Epithelial cell of proximal tubule (primary cell): ENCODE measurements around the gene HEATR1. TPM values are rescaled to one million over a fixed set of nuclear protein-coding genes. Genes with fewer than 3 reads are reported as not detected.

Experiments used
- DNase-seq: peaks from one replicate; pipeline ENCODE4 v3.0.0-alpha.2; 2011; ENCODE audit warnings: low read depth
- H3K4me3 ChIP-seq: 2 replicates; pipeline ENCODE4 v1.5.1; 2011; ENCODE audit warnings: low read depth, mild to moderate bottlenecking, low read length
- total RNA-seq: library from RNA; depleted of rRNA; stranded (reverse); fragments of >200 nt; gene quantifications from 2 replicates; pipeline ENCODE4 v1.2.3, GENCODE V29; 2015
- TF ChIP-seq, protein P1 (sequence below): conservative IDR thresholded peaks from 2 replicates; pipeline ENCODE4 v1.5.1; 2012; ENCODE audit warnings: low read depth, mild to moderate bottlenecking, low read length

The HEATR1 gene
- total RNA-seq, 1 donor from 2014 or later: 34.9 TPM

DNA sequence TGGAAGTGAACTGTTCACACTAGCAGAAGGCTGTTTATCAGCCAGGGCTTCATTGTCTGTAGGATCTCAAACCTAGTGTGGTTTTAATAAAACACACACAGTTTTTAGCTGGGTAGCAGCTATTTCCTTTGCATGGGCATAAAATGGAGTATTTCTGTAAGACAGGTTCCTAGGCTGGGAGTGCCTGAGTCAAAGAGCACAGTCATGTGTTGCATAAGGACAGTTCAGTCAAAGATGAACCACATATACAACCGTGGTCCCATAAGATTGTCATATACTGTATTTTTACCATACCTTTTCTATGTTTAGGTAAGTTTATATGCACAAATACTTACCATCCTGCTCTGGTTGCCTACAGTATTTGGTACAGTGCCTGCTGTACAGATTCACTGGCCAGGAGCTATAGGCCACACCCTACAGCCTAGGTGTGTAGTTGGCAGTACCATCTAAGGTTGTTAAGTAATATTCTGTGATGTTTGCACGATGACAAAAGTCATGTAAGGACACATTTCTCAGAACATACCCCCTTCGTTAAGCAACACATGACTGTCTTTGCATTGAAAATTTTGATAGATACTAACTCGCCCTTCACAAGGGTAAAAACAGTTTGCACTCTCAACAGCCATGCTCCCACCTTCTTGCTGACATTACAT lies 63.4 kb downstream of the HEATR1 start:
- TF ChIP-seq, protein P1, sequence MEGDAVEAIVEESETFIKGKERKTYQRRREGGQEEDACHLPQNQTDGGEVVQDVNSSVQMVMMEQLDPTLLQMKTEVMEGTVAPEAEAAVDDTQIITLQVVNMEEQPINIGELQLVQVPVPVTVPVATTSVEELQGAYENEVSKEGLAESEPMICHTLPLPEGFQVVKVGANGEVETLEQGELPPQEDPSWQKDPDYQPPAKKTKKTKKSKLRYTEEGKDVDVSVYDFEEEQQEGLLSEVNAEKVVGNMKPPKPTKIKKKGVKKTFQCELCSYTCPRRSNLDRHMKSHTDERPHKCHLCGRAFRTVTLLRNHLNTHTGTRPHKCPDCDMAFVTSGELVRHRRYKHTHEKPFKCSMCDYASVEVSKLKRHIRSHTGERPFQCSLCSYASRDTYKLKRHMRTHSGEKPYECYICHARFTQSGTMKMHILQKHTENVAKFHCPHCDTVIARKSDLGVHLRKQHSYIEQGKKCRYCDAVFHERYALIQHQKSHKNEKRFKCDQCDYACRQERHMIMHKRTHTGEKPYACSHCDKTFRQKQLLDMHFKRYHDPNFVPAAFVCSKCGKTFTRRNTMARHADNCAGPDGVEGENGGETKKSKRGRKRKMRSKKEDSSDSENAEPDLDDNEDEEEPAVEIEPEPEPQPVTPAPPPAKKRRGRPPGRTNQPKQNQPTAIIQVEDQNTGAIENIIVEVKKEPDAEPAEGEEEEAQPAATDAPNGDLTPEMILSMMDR: no peak
- no peak overlapping the region for H3K4me3 ChIP-seq
- no peak for DNase-seq

DNA sequence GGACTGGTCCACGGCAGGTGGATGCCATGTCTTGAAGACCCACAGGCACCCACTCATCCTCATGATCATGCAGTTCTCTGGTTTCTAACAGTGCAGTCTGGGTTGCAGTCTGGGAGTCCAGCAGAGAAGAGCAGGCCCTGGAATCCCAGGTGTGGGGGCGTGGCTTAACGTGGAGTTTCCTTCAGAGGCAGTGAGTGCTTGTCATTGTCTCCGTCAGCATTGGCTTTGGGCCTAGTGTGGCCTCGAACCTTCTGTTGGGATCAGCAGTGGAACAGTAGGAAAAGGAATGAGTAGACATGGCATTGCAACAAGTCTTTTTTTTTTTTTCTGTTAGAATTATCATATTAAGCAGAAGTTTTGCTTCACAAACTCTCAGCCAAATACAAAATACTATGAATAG lies 67.8 kb downstream of the HEATR1 start:
- DNase-seq: no peak
- TF ChIP-seq, protein P1: no peak
- no peak overlapping the region for H3K4me3 ChIP-seq

DNA sequence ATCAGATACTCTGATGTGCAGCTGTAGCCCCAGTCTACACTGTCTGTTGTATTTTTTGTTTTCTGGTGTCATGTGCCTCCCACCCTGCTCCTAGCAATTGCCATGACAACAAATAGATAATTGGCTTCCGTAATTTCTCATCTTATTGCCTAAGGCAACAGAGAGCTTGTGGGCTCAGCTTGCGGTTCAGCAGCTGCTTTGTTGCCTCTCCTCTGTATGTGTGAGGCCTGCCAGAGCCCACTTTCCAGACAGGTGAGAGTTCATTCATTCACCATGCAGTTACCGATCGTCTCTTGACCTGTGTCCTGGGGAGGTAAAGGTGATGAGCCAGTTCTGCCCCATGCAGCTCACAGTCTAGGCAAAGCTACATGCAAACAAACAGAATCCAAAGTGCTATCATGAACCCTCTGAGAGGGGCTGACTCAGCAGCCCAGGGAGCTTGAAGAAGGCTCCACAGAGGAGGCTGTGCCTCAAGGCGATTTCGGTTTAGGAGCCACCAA lies 68.6 kb downstream of the HEATR1 start:
- TF ChIP-seq, protein P1: no peak
- no peak for DNase-seq
- no peak overlapping the region for H3K4me3 ChIP-seq

DNA sequence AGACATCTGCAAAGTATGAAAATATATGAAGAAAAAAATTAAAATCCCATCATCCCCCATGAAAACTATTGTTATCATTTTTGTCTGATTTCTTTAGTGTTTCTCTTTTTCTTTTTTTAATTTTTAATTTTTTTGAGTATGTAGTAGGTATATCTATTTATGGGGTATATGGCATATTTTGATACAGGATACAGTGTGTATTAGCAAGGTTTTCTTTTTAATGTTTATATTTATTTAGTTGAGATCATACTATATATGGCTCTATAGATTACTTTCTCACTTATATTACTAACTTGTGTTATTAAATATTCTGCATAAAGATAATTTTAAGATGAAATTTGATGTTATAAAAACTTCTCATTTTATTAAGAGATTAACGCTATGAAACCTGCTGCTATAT lies 69.1 kb downstream of the HEATR1 start:
- no peak overlapping the region for H3K4me3 ChIP-seq
- DNase-seq: no peak
- TF ChIP-seq, protein P1: no peak

DNA sequence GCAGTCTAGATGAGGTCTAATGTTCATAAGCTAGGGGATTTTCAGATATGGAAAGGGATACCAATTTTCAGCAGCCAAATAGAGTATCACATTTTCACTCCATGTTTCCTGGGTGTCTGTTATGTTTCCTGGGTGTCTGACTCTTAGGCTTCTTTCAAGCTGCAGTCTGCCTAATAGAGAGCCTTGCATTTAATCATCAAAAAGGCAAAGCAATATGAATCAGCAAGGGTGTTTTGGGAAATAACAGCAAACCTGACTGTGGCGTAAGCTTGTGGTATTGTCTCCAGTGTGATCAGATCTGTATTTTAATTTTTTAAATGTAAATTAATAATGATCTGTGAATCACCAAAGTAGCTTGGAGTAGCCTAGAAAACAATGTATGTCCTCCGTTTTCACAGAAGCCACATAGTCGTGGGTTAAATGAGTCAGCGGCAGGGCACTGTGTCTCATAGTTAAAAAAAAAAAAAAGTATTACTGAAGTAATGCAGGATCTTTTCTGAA lies 70.1 kb downstream of the HEATR1 start:
- DNase-seq: no peak
- no peak overlapping the region for H3K4me3 ChIP-seq
- TF ChIP-seq, protein P1: no peak

DNA sequence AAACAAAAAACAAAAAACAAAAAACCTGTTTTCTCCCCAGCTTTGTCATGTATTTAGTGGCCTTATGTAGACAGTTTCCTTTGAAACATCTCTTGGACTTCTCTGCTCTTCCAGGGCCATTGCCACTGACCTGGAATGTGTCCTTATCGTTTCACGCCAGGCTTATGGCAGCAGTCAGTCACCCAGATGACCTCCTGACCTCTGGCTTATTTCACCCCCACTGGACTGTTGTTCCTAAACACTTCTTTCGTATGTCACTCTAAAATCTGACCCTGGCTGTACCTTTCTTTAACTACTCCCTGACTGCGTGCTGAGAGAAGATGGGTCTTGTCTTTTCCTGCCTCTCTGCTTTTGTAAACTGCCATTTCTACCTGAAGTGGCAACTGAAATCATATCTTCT lies 71.5 kb downstream of the HEATR1 start:
- TF ChIP-seq, protein P1: no peak
- DNase-seq: no peak
- H3K4me3 ChIP-seq: no peak overlapping the region

DNA sequence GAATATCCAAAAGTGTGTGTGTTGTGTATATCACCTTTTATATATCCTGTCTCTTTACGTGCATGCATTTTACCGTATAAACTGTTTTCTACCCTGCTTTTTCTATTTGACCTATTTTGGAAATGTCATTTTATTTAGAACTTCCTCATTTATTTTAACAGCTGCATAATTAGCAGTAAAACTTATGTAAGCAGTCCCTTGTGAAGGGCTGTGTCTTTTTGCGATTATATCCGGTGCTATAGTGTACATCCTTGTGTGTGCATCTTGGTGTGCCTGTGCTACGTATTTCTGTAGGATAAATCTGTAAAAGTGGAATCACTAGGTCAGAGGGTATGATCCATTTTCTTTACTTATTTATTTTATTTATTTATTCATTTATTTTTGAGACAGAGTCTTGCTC lies 73.4 kb downstream of the HEATR1 start:
- TF ChIP-seq, protein P1: no peak

More for the DNA sequence above, 73.4 kb downstream of the HEATR1 start:
- no peak overlapping the region for H3K4me3 ChIP-seq
- DNase-seq: no peak
